Placental epithelial cell (primary cell): ENCODE measurements around the gene ADAMTS3. TPM values are rescaled to one million over a fixed set of nuclear protein-coding genes. Genes with fewer than 3 reads are reported as not detected.

Experiments used
- total RNA-seq: library from RNA; depleted of rRNA; stranded (reverse); fragments of >200 nt; gene quantifications from 2 replicates; pipeline ENCODE4 v1.2.3, GENCODE V29; 2012

Gene ADAMTS3
- 0.39 and 0.54 TPM in 2 replicates for total RNA-seq

GRCh38 chr4:72568959-72569718, at the start of gene ADAMTS3:
Gene ADAMTS3 (minus strand): TSS chr4:72569221. CDS start chr4:72568762, 459 bp downstream.

